Body of pancreas (tissue), 4 donors: ENCODE results near the gene CRPPA.

ENCODE experiments used
- CTCF ChIP-seq, 7 experiments: fragments of 450-650 bp in 4 of 7; fragments of 200-600 bp in 3 of 7; sonication (generic) in 3 of 7; IDR thresholded peaks; one replicate each; pipeline ENCODE4 v1.5.1; 2016 to 2019; ENCODE audit warnings: antibody characterized with exemption in 7 of 7
- POLR2A ChIP-seq, 3 donors: fragments of 450-650 bp; IDR thresholded peaks; one replicate each; pipeline ENCODE4 v1.6.1; 2016; ENCODE audit warnings: antibody characterized with exemption in 3 of 3, mild to moderate bottlenecking in 2 of 3

- no peak for TF ChIP-seq POLR2A (IDR thresholded peaks at IDR 0.05)
- TF ChIP-seq CTCF (IDR thresholded peaks at IDR 0.05) = no peak
Observed at GRCh38 chr7:16432425-16432731, 11.0 kb upstream of the CRPPA start.
